Omental fat pad (tissue), 4 donors: ENCODE results near the gene CDKN1C. TPM values are rescaled to one million over a fixed set of nuclear protein-coding genes. Genes with fewer than 3 reads are reported as not detected.

ENCODE experiments used
- ATAC-seq: fragments of 150-250 bp; one replicate; pipeline ENCODE4 v1.9.1; 2016; ENCODE audit warnings: mild to moderate bottlenecking, moderate library complexity; ENCODE audit not compliant: low FRiP score
- DNase-seq: peaks from one replicate; pipeline ENCODE4 v3.0.0-alpha.2; 2019; ENCODE audit warnings: low spot score
- CTCF ChIP-seq, 3 donors: fragments of 450-650 bp; IDR thresholded peaks; one replicate each; pipeline ENCODE4 v1.5.1; 2016 to 2017; ENCODE audit warnings: antibody characterized with exemption in 3 of 3, mild to moderate bottlenecking in 3 of 3, moderate library complexity in 2 of 3
- total RNA-seq, 4 donors: library from RNA; depleted of rRNA; stranded (reverse); fragments of >200 nt; gene quantifications; one replicate each; pipeline ENCODE4 v1.1.0, GENCODE V29; 2016

Gene CDKN1C
- total RNA-seq, 4 donors from 2014 or later: 111 to 314 (median 138) TPM

DNA sequence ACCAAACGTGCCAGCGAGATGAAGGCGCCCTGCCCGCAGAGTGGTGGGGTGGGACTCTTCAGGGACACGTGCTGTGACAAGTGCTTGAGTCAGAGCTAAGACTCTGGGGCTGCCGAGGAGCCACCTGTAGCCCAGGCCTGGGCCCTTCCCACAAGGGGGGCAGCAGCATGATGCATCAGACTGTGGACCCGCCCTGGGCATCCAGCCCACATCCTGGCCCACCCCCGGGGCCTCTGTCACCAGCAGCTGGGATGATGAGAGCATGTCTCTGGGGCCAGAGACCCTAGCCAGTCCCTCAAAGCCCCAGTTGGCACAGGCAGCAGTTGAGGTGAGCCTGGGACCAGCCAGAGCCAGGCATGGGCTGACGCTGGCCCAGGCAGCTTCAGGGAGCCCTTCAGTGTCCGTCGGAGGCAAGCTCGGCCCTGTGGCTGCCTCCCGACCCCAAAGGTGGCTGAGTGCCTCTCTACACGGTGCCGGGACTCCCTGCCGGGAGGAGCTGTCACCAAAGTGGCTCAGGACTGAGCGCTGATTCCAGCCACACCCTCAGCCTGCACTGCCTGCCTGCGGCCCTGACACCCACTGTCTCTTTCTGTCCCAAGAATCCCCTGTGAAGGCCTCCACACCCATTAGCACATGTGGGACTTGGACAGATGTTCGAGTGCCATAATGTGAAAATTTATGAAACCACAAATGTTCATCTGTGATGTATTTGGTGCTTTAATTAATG lies 41.3 kb downstream of the CDKN1C start:
- ATAC-seq (no peak), DNase-seq (no peak)
- TF ChIP-seq CTCF (IDR thresholded peaks at IDR 0.05): no peak

GRCh38 chr11:2843551-2843950 lies 42.0 kb downstream of the CDKN1C start:
- no peak for TF ChIP-seq CTCF (IDR thresholded peaks at IDR 0.05)
- ATAC-seq (no peak), DNase-seq (no peak)

DNA sequence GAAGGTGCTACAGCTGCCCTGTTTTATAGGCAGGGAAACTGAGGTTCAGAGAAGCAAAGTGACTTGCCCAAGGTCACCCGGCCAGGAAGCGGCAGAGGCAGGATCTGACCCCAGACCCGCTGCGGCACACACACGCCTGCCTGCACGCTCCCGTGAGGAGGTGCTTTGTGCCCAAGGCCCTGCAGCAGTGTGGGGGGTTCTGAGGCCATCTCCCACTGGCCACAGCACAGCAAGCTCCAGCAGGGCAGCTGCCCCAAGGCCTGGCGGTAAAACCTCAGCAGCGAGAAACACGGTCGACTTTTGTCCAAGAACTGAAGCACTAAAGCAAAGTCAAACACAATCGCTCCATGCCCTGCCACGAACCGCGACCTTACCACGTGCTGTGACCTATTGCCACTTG lies 42.7 kb downstream of the CDKN1C start:
- no peak for TF ChIP-seq CTCF (IDR thresholded peaks at IDR 0.05)
- DNase-seq: no peak
- ATAC-seq: no peak

DNA sequence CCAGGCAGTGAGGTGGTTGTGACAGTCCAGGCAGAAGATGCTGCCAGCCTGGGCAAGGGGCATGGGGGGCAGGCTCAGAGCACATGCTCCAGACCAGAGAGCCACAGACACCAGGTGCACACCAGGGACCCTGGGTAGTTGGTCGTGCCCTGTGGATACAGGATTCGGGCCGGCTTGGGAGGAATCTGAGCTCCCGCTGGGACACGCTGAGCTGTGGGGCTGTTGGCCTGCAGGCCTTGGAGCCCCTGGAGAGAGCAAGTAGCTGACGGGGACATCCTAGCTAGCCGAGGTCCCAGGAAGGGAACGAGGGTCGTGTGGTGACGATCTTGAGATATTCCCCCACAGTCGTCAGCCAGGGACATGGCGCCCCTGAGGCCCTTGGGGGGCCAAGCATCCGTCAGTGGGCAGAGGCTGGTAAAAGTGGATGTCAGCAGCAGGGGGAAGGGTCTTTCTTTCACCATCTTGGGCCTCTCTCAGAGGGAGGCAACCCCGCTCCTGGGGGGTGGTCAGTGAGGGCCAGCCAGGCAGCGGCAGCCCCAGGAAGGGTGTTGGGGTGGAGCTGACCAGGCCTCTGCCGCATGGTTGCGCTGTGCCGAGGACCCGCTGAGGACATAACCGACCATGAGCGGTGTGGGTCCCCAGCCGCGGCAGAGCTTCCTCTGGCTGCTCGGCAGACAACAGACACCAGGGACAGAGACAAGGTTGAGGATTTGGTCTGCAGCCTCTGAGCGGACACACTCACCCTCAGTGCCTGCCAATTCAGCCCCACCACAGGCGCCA lies 44.0 kb downstream of the CDKN1C start:
- no peak for TF ChIP-seq CTCF (IDR thresholded peaks at IDR 0.05)
- DNase-seq (no peak), ATAC-seq (no peak)

DNA sequence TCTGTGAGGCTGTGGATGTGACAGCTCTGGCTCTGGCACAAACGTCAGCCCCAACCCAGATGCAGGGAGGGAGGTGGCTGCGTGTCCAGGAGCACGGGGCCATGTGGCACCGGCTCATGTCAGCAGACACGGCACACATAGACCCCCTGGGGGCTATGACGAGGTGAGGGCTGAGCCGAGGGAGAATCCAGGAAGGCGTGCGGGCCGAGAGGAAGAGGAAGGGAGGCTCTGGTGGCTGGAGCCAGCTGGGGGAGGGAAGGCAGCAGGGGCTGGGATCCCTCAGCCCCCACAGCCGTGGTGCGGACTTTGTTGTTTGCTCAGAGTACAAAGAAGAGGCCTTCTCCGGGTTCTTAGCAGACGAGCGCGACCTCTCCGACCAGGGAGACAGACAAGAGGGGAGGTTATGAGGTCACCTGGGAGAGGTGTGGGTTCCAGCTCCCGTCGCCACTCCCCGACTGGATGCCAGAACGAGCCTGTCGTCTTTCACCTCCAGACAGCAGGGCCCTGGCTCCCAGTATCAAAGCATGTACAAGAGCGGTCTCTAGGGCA lies 46.1 kb downstream of the CDKN1C start:
- DNase-seq (no peak), ATAC-seq (no peak)
- TF ChIP-seq CTCF (IDR thresholded peaks at IDR 0.05): no peak

DNA sequence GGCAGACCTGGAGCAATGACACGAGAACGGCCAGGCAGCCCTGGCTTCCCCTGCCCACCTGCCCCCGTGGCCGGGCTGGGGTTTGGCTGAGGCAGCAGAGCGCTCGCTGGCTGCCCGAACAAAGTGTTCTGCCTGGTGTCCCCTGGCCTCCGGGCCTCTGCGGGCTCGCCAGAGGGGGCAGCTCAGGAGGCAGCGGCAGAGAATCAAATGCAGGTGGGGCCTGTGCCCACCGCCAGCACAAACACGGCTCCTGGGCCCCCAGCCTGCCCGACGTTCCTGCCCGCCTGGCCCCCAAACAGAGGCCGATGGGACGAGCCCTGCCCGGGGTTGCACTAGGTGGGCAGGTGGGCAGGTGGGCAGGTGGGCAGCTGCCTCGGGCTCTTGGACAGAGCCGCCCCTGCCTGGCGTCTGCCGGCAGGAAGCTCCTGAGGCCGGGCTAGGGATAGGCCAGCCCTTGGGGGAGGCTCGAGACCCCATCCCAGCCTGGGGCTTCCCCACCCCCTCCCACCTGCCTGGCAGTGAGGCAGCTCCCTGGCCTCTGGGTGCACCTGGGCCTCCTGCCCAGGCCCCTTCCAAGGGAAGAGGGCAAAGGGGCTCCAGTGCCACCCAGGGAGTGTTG lies 46.8 kb downstream of the CDKN1C start:
- ATAC-seq: no peak
- TF ChIP-seq CTCF (IDR thresholded peaks at IDR 0.05): no peak
- DNase-seq: no peak
